ENCODE measurements around the gene KCNN3.

DNA sequence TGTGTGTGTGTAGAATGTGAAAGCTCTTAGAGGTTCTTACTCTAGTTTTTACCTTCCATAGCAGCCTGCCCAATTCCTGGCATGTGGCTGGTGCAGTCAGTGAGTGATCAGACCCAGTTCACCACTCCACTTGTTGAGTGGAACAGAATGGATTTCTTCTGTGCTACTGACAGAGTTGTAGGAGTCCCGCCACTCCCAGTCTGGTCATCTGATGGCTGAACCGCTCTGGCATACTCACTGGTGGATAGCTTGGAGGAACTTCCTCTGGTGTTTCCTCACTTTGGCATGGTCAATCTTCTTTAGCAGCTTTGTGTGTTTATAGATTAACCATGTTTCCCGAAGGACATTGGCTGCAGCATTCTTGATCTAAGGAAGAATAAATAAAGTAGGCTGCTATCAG, 155.4 kb downstream of the KCNN3 start:
- TF ChIP-seq, protein P1, sequence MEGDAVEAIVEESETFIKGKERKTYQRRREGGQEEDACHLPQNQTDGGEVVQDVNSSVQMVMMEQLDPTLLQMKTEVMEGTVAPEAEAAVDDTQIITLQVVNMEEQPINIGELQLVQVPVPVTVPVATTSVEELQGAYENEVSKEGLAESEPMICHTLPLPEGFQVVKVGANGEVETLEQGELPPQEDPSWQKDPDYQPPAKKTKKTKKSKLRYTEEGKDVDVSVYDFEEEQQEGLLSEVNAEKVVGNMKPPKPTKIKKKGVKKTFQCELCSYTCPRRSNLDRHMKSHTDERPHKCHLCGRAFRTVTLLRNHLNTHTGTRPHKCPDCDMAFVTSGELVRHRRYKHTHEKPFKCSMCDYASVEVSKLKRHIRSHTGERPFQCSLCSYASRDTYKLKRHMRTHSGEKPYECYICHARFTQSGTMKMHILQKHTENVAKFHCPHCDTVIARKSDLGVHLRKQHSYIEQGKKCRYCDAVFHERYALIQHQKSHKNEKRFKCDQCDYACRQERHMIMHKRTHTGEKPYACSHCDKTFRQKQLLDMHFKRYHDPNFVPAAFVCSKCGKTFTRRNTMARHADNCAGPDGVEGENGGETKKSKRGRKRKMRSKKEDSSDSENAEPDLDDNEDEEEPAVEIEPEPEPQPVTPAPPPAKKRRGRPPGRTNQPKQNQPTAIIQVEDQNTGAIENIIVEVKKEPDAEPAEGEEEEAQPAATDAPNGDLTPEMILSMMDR (IDR thresholded peaks at IDR 0.05), result no peak
- TF ChIP-seq POLR2A (IDR thresholded peaks at IDR 0.05) (no peak), POLR2AphosphoS5 (IDR thresholded peaks at IDR 0.05) (no peak), EP300 (IDR thresholded peaks at IDR 0.05) (no peak)
